Measurements from ENCODE around the gene CDH20. TPM values are rescaled to one million over a fixed set of nuclear protein-coding genes. Genes with fewer than 3 reads are reported as not detected.

The CDH20 gene
- total and polyA plus RNA-seq, 2 of the 13 experiments (the other 11 are each of a cell fraction or from before 2014, with no cell fraction given) = not detected

DNA sequence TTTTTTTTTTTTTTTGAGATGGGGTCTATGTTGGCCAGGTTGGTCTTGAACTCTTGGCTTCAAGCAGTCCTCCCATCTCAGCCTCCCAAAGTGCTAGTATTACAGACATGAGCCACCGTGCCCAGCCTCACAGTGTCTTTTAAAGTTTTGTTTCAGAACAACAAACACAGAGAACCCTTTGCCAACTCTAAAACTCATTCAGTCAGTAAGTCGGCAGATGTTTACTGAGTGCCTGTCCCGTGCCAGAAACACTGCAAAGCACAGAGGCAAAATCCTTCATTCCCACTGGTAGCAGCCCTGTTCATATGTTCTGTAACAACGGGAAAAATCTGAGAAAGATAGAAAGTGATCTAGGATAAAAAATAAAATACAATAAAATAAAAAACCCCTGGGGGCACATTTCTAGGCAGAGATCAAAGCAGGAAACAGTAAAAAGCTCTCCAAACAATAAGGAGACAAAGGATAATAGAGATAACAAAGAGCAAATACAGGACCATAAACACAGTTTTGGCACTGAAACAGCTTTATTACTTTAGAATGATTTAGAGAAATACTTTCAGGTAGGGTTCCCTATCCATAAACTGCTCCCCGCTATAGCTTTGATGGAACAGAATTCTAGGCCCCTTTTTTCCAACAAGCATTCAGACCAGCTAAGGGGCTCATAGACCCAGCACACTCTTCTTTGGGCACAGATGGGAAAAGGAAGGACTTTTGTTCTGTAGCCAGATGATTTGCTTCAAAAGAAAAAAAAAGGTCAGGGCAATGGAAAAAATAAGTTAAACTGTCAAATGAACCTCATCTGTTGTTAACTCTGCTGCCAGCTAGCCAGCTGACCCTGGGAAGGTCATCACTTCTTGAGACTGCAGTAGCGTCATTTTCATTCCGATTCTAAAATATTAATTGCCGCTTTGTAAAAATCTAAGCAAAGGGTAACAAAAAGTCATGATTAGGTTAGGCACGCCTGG is 212.3 kb downstream of the CDH20 start (continued):
- TF ChIP-seq, protein P1, sequence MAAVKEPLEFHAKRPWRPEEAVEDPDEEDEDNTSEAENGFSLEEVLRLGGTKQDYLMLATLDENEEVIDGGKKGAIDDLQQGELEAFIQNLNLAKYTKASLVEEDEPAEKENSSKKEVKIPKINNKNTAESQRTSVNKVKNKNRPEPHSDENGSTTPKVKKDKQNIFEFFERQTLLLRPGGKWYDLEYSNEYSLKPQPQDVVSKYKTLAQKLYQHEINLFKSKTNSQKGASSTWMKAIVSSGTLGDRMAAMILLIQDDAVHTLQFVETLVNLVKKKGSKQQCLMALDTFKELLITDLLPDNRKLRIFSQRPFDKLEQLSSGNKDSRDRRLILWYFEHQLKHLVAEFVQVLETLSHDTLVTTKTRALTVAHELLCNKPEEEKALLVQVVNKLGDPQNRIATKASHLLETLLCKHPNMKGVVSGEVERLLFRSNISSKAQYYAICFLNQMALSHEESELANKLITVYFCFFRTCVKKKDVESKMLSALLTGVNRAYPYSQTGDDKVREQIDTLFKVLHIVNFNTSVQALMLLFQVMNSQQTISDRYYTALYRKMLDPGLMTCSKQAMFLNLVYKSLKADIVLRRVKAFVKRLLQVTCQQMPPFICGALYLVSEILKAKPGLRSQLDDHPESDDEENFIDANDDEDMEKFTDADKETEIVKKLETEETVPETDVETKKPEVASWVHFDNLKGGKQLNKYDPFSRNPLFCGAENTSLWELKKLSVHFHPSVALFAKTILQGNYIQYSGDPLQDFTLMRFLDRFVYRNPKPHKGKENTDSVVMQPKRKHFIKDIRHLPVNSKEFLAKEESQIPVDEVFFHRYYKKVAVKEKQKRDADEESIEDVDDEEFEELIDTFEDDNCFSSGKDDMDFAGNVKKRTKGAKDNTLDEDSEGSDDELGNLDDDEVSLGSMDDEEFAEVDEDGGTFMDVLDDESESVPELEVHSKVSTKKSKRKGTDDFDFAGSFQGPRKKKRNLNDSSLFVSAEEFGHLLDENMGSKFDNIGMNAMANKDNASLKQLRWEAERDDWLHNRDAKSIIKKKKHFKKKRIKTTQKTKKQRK (IDR thresholded peaks at IDR 0.05; ENCODE audit: low read length) = no peak

DNA sequence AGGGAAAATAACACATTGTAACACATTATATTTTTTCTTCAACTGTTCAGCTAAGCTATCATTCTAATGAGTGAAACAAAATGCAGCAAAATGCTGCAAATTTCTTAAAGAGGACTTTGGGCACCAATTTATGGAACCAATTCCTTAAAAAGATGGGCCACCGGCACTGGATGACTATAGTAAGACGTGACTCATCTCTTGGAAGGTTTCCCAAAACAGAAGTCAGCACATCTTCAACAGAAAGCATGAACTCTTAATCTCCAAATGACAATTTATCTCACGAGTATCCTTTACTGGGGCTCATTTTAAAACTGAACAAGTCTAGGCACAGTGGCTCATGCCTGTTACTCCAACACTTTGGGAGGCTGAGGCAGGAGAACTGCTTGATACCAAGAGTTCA is 213.4 kb downstream of the CDH20 start:
- H2AFZ ChIP-seq (ENCODE audit: low read length) = no peak overlapping the region
- H3K4me2 ChIP-seq (ENCODE audit: low read depth, low read length) = no peak overlapping the region
- POLR2A ChIA-PET = no interaction called here
- no peak overlapping the region for H3K9ac ChIP-seq (ENCODE audit: insufficient read depth, low read depth, low read length)
- no peaks in the 10 kb centered on the region for H3K36me3 ChIP-seq (replicated peaks in 1 of 2; ENCODE audit: control insufficient read depth in 1 of 2, insufficient read depth in 2 of 2, low read length in 2 of 2)
- no TSS peak for BruUV-seq (replicated peaks)
- CTCF ChIA-PET (ENCODE audit: low intra/inter-chr PET ratio, low total read pairs) = no interaction called here
- in situ Hi-C loops (cut with HindIII; ENCODE audit: extremely low pct_ligation_motif_present, low pct_unique_long_range_greater_than_20kb) (no loop called here), intact Hi-C loops (cut with micrococcal nuclease; ENCODE audit: unreplicated experiment) (no loop called here)
- H3K9me3 ChIP-seq (ENCODE audit: low read length) = no peaks in the 10 kb centered on the region
- H3K27ac ChIP-seq (ENCODE audit: extremely low read length, insufficient read depth, low read length) = no peak overlapping the region
- WGBS (ENCODE audit: low lambda C conversion rate) = 8% methylated on average over 3 of the region's 3 CpGs
- no peak for DNase-seq (ENCODE audit: low spot score)
- H4K20me1 ChIP-seq (ENCODE audit: insufficient read depth, low read length) = no peaks in the 10 kb centered on the region
- H3K4me1 ChIP-seq (ENCODE audit: insufficient read depth, low read length) = no peaks in the 10 kb centered on the region
- no peak for FAIRE-seq
- TF ChIP-seq HES4 (CRISPR knock-in tag; IDR thresholded peaks at IDR 0.05; ENCODE audit: borderline replicate concordance) (no peak), ADNP (CRISPR knock-in tag; IDR thresholded peaks at IDR 0.05) (no peak), NCOA2 (CRISPR knock-in tag; IDR thresholded peaks at IDR 0.05) (no peak), SIX1 (CRISPR knock-in tag; IDR thresholded peaks at IDR 0.05; ENCODE audit: borderline replicate concordance) (no peak), THAP11 (CRISPR knock-in tag; IDR thresholded peaks at IDR 0.05) (no peak), DPF2 (CRISPR knock-in tag; IDR thresholded peaks at IDR 0.05; ENCODE audit: borderline replicate concordance, low read depth) (no peak), GATA4 (IDR thresholded peaks at IDR 0.05; ENCODE audit: borderline replicate concordance, low read depth) (no peak), HNRNPH1 (optimal IDR thresholded peaks at IDR 0.05; ENCODE audit: low read depth, low read length) (no peak)
- TF ChIP-seq, protein P2, sequence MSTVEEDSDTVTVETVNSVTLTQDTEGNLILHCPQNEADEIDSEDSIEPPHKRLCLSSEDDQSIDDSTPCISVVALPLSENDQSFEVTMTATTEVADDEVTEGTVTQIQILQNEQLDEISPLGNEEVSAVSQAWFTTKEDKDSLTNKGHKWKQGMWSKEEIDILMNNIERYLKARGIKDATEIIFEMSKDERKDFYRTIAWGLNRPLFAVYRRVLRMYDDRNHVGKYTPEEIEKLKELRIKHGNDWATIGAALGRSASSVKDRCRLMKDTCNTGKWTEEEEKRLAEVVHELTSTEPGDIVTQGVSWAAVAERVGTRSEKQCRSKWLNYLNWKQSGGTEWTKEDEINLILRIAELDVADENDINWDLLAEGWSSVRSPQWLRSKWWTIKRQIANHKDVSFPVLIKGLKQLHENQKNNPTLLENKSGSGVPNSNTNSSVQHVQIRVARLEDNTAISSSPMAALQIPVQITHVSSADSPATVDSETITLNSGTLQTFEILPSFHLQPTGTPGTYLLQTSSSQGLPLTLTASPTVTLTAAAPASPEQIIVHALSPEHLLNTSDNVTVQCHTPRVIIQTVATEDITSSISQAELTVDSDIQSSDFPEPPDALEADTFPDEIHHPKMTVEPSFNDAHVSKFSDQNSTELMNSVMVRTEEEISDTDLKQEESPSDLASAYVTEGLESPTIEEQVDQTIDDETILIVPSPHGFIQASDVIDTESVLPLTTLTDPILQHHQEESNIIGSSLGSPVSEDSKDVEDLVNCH (CRISPR knock-in tag; IDR thresholded peaks at IDR 0.05) = no peak
- TF ChIP-seq, protein P3, sequence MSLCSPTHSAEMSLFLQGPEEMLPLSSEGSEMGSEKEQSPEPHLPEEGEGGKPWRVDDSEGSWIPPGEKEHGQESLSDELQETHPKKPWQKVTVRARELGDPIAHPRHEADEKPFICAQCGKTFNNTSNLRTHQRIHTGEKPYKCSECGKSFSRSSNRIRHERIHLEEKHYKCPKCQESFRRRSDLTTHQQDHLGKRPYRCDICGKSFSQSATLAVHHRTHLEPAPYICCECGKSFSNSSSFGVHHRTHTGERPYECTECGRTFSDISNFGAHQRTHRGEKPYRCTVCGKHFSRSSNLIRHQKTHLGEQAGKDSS (CRISPR knock-in tag; IDR thresholded peaks at IDR 0.05; ENCODE audit: borderline replicate concordance, low read depth) = no peak
- TF ChIP-seq, protein P4, sequence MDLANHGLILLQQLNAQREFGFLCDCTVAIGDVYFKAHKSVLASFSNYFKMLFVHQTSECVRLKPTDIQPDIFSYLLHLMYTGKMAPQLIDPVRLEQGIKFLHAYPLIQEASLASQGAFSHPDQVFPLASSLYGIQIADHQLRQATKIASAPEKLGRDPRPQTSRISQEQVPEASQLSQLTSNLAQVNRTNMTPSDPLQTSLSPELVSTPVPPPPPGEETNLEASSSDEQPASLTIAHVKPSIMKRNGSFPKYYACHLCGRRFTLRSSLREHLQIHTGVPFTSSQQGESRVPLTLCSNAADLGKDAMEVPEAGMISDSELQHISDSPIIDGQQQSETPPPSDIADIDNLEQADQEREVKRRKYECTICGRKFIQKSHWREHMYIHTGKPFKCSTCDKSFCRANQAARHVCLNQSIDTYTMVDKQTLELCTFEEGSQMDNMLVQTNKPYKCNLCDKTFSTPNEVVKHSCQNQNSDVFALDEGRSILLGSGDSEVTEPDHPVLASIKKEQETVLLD (CRISPR knock-in tag; IDR thresholded peaks at IDR 0.05; ENCODE audit: low read depth) = no peak
- ATAC-seq = no peak
- no peak overlapping the region for H3K4me3 ChIP-seq (replicated peaks in 1 of 3; ENCODE audit: insufficient read depth in 1 of 3, low read depth in 2 of 3, low read length in 3 of 3)
- no peaks in the 10 kb centered on the region; a peak in 1 of 5 replicates for H3K27me3 ChIP-seq (ENCODE audit: control insufficient read depth in 1 of 2, insufficient read depth in 2 of 2, low read length in 2 of 2)
- H3K79me2 ChIP-seq (ENCODE audit: insufficient read depth, low read length) = no peaks in the 10 kb centered on the region
